Left ventricle myocardium inferior (tissue), 1 donor: ENCODE data around the gene SATB2. TPM values are rescaled to one million over a fixed set of nuclear protein-coding genes. Genes with fewer than 3 reads are reported as not detected.

Experiments
- DNase-seq: peaks from one replicate; pipeline ENCODE4 v3.0.0-alpha.2; 2020
- H3K27ac ChIP-seq: fragments of 200-600 bp; replicated peaks from 2 replicates; pipeline ENCODE4 v1.8.0; 2021
- H3K27me3 ChIP-seq: fragments of 200-600 bp; 2 replicates; pipeline ENCODE4 v1.8.0; 2021; ENCODE audit warnings: low read depth
- H3K36me3 ChIP-seq: fragments of 200-600 bp; 2 replicates; pipeline ENCODE4 v1.8.0; 2021
- H3K4me1 ChIP-seq: fragments of 200-600 bp; 2 replicates; pipeline ENCODE4 v1.8.0; 2021
- H3K4me3 ChIP-seq: fragments of 200-600 bp; 2 replicates; pipeline ENCODE4 v1.8.0; 2021; ENCODE audit warnings: mild to moderate bottlenecking, moderate library complexity
- H3K9me3 ChIP-seq: fragments of 200-600 bp; replicated peaks from 2 replicates; pipeline ENCODE4 v1.8.0; 2021
- intact Hi-C: fragments of 100-400 bp; cut with micrococcal nuclease; formaldehyde crosslinking; loops from one replicate; pipeline ENCODE4 v1.11.0; 2022
- total RNA-seq: library from RNA; stranded (reverse); fragmentation: NEBNext Ultra II Directional; extraction: Animal tissue kit (Norgen Biotek cat#: 25700); gene quantifications from one replicate; pipeline ENCODE4 v1.2.1, GENCODE V29; 2021
- TF ChIP-seq, protein P1 (sequence below): fragments of 200-600 bp; IDR thresholded peaks from 2 replicates; pipeline ENCODE4 v1.8.0; 2021; ENCODE audit warnings: antibody characterized with exemption, mild to moderate bottlenecking, borderline replicate concordance
- donor health status: DM: no; HTN: yes; CAD: no; lungs with severe emphysema.

Gene SATB2
- total RNA-seq, 1 donor from 2014 or later, result 1.1 TPM

DNA sequence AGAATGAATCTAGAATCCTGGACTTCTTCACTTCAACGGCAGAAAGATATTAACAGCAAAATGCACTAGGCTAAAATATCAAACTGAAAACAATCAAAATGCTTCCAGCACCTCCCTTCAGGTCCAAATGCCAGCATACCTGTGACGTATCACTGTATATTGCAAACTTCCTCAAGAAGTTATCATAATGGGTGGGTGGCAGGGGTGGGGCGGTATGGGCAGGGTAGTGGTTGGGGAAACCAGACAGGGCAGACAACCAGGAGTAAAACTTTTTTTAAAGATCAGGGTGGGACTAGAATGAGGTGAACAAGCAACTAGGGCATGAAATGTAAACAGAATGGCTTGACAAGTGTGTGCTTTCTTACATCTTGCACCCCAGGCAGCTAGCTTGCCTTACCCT, 140.9 kb downstream of the SATB2 start:
- no peaks in the 10 kb centered on the region for H3K36me3 ChIP-seq

DNA sequence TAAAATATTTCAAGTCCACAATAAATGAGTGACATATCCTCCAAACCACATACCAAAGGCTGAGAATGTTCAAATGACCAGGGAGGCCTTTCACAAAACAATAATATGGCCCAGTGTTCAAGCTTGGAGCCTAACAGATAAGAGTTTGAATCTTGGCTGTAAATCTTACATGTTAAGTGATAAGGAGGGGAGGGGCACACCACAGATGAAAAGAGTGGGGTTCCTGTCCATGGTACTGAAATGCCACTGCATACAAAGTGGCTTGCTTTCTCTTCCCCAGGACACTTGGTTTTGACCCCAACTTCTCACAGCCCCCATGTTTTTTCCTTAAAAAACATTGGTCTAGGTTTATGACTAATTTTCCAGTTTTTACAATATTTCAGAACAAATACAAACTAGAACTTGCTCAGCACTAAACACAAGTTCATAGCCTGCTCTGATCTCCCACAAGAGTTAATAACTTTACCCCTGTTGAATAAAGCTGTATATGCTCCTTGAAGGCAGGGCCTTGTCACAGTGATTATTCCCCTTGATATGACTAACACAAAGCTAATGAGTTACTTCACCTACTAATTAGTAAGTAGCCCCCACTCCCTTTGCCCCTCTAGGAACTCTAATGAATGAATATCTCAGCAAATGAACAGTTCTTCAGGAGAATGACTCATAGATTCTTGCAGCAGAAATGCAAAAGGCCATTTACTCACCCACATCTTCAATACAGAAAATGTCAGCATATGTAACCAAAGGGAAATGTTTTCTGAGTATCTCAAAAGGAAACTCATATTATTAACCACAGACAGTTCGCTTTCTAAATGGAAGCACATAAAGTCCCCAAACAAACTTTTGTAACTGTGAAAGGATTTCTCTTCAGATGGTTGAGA, 142.2 kb downstream of the SATB2 start:
- intact Hi-C loops, result no loop called here
- no peak overlapping the region for H3K4me3 ChIP-seq
- no peaks in the 10 kb centered on the region for H3K36me3 ChIP-seq
- TF ChIP-seq, protein P1, sequence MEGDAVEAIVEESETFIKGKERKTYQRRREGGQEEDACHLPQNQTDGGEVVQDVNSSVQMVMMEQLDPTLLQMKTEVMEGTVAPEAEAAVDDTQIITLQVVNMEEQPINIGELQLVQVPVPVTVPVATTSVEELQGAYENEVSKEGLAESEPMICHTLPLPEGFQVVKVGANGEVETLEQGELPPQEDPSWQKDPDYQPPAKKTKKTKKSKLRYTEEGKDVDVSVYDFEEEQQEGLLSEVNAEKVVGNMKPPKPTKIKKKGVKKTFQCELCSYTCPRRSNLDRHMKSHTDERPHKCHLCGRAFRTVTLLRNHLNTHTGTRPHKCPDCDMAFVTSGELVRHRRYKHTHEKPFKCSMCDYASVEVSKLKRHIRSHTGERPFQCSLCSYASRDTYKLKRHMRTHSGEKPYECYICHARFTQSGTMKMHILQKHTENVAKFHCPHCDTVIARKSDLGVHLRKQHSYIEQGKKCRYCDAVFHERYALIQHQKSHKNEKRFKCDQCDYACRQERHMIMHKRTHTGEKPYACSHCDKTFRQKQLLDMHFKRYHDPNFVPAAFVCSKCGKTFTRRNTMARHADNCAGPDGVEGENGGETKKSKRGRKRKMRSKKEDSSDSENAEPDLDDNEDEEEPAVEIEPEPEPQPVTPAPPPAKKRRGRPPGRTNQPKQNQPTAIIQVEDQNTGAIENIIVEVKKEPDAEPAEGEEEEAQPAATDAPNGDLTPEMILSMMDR, result no peak
- no peak for DNase-seq
- no peaks in the 10 kb centered on the region for H3K9me3 ChIP-seq
- no peaks in the 10 kb centered on the region for H3K27me3 ChIP-seq
- H3K4me1 ChIP-seq, result no peaks in the 10 kb centered on the region
- no peak overlapping the region for H3K27ac ChIP-seq

More for the DNA sequence above, 140.9 kb downstream of the SATB2 start:
- H3K27me3 ChIP-seq, result no peaks in the 10 kb centered on the region
- no peak for DNase-seq
- TF ChIP-seq, protein P1, result no peak
- H3K4me1 ChIP-seq, result no peaks in the 10 kb centered on the region
- intact Hi-C loops, result no loop called here
- H3K4me3 ChIP-seq, result no peak overlapping the region
- no peak overlapping the region for H3K27ac ChIP-seq
- H3K9me3 ChIP-seq, result no peaks in the 10 kb centered on the region

DNA sequence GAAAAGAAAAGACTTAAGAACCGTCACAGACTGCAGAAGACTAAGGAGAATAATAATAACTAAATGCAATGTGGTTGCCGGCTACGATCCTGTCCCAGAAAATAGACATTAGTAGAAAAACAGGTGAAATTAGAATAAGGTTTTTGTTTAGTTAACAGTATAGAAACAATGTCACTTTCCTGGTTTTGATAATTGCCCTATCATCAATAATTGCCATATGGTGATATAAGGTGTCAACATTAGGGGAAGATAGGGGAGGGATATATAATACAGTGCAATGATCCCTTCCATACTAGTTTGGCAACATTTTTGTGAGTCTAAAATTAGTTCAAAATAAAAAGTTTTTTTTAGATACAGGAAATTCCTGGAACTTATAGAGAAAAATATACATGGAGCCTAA, 144.8 kb downstream of the SATB2 start:
- DNase-seq, result no peak
- TF ChIP-seq, protein P1, result no peak
- Histone ChIP-seq H3K9me3 (no peaks in the 10 kb centered on the region), H3K4me3 (no peak overlapping the region), H3K27ac (no peak overlapping the region), H3K4me1 (no peaks in the 10 kb centered on the region), H3K36me3 (no peaks in the 10 kb centered on the region), H3K27me3 (no peaks in the 10 kb centered on the region)
- intact Hi-C loops, result no loop called here

DNA sequence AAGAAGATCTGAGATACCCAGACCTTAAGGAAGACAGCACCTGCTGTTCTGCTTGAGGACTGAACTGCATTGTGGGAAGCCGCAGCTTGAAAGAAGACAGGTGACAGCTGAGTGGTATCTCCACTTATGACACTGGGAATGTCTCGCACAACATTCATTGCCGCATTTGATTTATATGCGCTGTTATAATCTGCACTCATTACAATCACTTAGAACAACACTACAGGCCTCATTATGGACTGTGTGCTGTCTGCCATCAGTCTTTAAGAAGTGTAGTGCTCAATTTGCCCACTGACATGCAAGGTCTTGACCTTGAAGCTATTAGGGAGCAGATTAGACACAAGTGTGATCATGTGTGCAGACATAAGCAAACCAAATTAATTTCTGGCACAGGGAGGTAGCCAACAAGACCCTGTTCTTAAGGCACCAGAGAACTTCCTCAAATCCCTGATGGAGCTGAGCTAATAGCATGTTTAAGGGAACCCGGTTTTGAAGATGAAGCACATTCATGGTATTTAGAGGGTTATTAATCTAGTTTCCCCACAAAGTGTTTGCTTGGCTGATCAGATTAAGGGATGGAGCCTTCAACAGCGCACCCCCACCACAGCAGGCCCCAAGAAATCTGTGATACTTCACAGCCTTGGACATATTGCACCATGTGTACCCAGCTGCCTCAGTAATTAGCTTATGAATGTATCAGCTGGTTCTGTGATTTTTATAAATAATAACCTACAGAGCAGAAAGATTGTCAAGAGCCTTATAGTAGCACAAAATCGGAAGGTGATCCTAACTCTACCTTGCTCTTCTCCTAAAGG, 146.8 kb downstream of the SATB2 start:
- no peak for DNase-seq
- no peaks in the 10 kb centered on the region for H3K9me3 ChIP-seq
- no peaks in the 10 kb centered on the region for H3K27me3 ChIP-seq
- TF ChIP-seq, protein P1, result no peak
- no peaks in the 10 kb centered on the region for H3K4me1 ChIP-seq
- no peak overlapping the region for H3K27ac ChIP-seq
- no peak overlapping the region for H3K4me3 ChIP-seq
- H3K36me3 ChIP-seq, result no peaks in the 10 kb centered on the region
- intact Hi-C loops, result no loop called here

DNA sequence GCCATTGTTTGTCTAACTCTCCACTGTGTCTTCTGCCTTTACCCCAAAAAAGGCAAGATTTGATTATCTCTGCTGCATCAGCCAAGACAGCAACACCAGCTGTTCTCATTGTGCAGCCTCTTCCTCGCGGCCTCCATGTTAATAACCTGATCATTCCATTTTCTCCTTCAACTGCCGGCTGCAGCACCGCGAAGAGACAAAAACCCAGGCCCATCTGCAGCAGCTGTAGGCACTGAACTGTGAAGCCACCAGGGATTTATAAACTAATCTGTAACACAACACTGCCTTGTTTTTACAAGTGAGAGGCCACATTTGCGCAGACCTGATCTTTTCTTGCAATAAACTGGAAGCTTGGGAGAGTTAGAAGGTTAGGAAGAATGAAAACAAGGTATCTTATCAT, 147.8 kb downstream of the SATB2 start:
- Histone ChIP-seq H3K36me3 (no peaks in the 10 kb centered on the region), H3K4me3 (no peak overlapping the region), H3K4me1 (no peaks in the 10 kb centered on the region), H3K27ac (no peak overlapping the region), H3K27me3 (no peaks in the 10 kb centered on the region), H3K9me3 (no peaks in the 10 kb centered on the region)
- no peak for DNase-seq
- TF ChIP-seq, protein P1, result no peak
- intact Hi-C loops, result no loop called here
